RWPE2 (cell line): ENCODE data around the gene DAAM1.

ENCODE experiments used
- ATAC-seq: fragments of 200-7000 bp; cut with Tn5 transposase; 3 replicates; pipeline ENCODE4 v1.9.1; 2021; ENCODE audit warnings: low read depth
- DNase-seq: peaks from one replicate; pipeline ENCODE4 v3.0.0-alpha.2; 2020; ENCODE audit warnings: low spot score
- H3K27ac ChIP-seq: fragments of 450-650 bp; 2 replicates; pipeline ENCODE4 v1.5.1; 2017; ENCODE audit warnings: mild to moderate bottlenecking; ENCODE audit not compliant: poor library complexity, severe bottlenecking
- H3K27me3 ChIP-seq: fragments of 250-450 bp; sonication (Bioruptor Pico); 2 replicates; pipeline ENCODE4 v1.5.1; 2021; ENCODE audit warnings: mild to moderate bottlenecking, moderate library complexity; ENCODE audit not compliant: insufficient read depth, poor library complexity, severe bottlenecking
- H3K36me3 ChIP-seq: fragments of 250-450 bp; sonication (Bioruptor Pico); 2 replicates; pipeline ENCODE4 v1.5.1; 2020; ENCODE audit warnings: low read depth, mild to moderate bottlenecking, moderate library complexity
- H3K4me1 ChIP-seq: fragments of 250-450 bp; sonication (Bioruptor Pico); 2 replicates; pipeline ENCODE4 v1.5.1; 2021; ENCODE audit warnings: mild to moderate bottlenecking, moderate library complexity; ENCODE audit not compliant: insufficient read depth, poor library complexity, severe bottlenecking
- H3K4me3 ChIP-seq: fragments of 250-450 bp; sonication (Bioruptor Pico); 2 replicates; pipeline ENCODE4 v1.5.1; 2021; ENCODE audit warnings: mild to moderate bottlenecking, moderate library complexity; ENCODE audit not compliant: severe bottlenecking
- H3K9me3 ChIP-seq: fragments of 250-450 bp; sonication (Bioruptor Pico); 2 replicates; pipeline ENCODE4 v1.5.1; 2021; ENCODE audit warnings: mild to moderate bottlenecking, moderate library complexity; ENCODE audit not compliant: severe bottlenecking
- CTCF ChIP-seq: fragments of 450-650 bp; IDR thresholded peaks from one replicate; pipeline ENCODE4 v1.5.1; 2017; ENCODE audit warnings: mild to moderate bottlenecking, moderate library complexity; ENCODE audit not compliant: poor library complexity, severe bottlenecking

DAAM1 gene

DNA sequence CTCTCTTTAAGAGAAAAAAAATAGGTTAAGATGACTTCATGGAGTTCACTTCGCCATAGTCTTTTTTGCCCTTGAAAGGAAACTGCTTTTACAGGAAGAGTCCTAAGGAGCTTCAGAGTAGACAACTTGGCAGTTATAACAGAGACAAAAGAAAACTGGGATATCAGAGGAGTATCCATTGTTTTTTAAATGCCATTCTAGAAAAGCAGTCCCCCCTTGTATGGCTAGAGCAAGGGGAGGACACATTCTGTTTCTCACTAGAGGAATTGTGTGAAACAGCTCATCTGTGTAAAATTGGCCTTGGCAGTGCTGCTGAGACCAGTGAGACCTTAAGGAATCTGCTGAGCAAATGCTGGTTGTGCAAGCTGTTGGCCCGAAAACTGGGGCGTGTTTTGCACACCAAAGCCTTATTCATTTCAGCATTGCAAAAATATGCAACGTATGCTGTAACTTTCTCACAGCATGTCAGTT is 148.7 kb downstream of the DAAM1 start:
- H3K9me3 ChIP-seq = no peaks in the 10 kb centered on the region
- no peak for DNase-seq
- no peaks in the 10 kb centered on the region for H3K27me3 ChIP-seq

GRCh38 chr14:59338761-59339160 is 150.3 kb downstream of the DAAM1 start:
- DNase-seq = no peak

More for the DNA sequence above, 148.7 kb downstream of the DAAM1 start:
- ATAC-seq = no peak
- peaks cover 31% of the 10 kb centered on the region for H3K4me1 ChIP-seq
- no peak for TF ChIP-seq CTCF
- H3K27ac ChIP-seq = peak overlapping the region; percentile 4
- H3K4me3 ChIP-seq = no peak overlapping the region
- peaks cover 5% of the 10 kb centered on the region; the same call in 1 of the 2 replicates for H3K36me3 ChIP-seq

GRCh38 chr14:59339524-59340330 is 151.3 kb downstream of the DAAM1 start:
- H3K9me3 ChIP-seq = no peaks in the 10 kb centered on the region
- no peak for TF ChIP-seq CTCF
- peaks cover 23% of the 10 kb centered on the region for H3K4me1 ChIP-seq
- no peak overlapping the region for H3K27ac ChIP-seq
- DNase-seq (no peak), ATAC-seq (no peak)
- H3K4me3 ChIP-seq = no peak overlapping the region
- no peaks in the 10 kb centered on the region for H3K27me3 ChIP-seq
- H3K36me3 ChIP-seq = peaks cover 2% of the 10 kb centered on the region; the same call in 1 of the 2 replicates

More at GRCh38 chr14:59338761-59339160, 150.3 kb downstream of the DAAM1 start:
- H3K9me3 ChIP-seq = no peaks in the 10 kb centered on the region
- no peak overlapping the region for H3K27ac ChIP-seq
- no peaks in the 10 kb centered on the region for H3K27me3 ChIP-seq
- H3K4me3 ChIP-seq = no peak overlapping the region
- TF ChIP-seq CTCF = no peak
- peaks cover 27% of the 10 kb centered on the region for H3K4me1 ChIP-seq
- ATAC-seq = no peak
- H3K36me3 ChIP-seq = peaks cover 5% of the 10 kb centered on the region; the same call in 1 of the 2 replicates

DNA sequence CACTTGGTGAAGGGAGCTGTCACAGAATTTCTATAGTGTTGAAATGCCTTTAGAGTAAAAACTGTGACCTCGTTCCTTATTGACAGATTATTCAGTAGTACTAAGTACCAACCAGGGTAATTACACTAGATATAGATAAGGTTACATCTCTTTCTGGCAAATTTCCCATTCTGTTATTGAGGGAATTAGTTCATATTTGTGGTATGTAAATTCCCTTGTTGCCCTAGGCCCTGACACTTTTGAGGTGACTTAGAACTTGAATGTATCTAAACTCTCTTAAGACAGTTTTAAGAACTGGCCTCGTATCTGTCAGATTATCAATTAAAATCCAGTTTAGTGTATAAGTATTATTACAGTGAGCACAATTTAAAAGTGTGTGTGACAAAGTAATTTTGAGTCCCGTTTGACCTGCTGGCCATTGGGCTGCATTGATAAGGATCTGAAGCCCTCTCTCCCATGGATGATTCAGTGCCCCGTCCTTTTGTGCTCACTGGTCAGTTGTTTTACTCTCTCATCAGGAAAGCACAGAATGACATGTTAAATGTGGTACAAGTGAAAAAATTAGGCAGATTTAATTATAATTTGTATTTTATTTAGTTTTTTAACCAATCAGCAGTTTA is 153.5 kb downstream of the DAAM1 start:
- H3K4me3 ChIP-seq = no peak overlapping the region
- no peak for DNase-seq
- H3K4me1 ChIP-seq = peaks cover 24% of the 10 kb centered on the region
- no peak overlapping the region for H3K27ac ChIP-seq
- ATAC-seq = no peak
- H3K27me3 ChIP-seq = no peaks in the 10 kb centered on the region
- TF ChIP-seq CTCF = no peak
- no peaks in the 10 kb centered on the region for H3K9me3 ChIP-seq
- no peaks in the 10 kb centered on the region; the same call in 1 of the 2 replicates for H3K36me3 ChIP-seq
